Tibial artery (tissue), 4 donors: ENCODE measurements around the gene NDUFAF8.

Source experiments
- DNase-seq, 2 donors: peaks; one replicate each; pipeline ENCODE4 v3.0.0-alpha.2; 2019
- H3K27ac ChIP-seq, 2 donors: fragments of 200-600 bp; sonication (generic) in 1 of 2; 1 replicate in 1 of 2; 2 replicates in 1 of 2; pipeline ENCODE4 v1.5.1; 2018 to 2019; ENCODE audit warnings: mild to moderate bottlenecking in 1 of 2
- H3K27me3 ChIP-seq, 2 donors: fragments of 200-600 bp; sonication (generic) in 1 of 2; one replicate each; pipeline versions ENCODE4 v1.5.1 to v1.6.0; 2016 to 2019
- H3K36me3 ChIP-seq, 3 donors: fragments of 200-600 bp; sonication (generic) in 2 of 3; one replicate each; pipeline ENCODE4 v1.5.1; 2016 to 2019; ENCODE audit warnings: mild to moderate bottlenecking in 2 of 3
- H3K4me1 ChIP-seq, 4 donors: fragments of 200-600 bp; sonication (generic) in 2 of 4; 1 replicate in 3 of 4; 2 replicates in 1 of 4; pipeline ENCODE4 v1.5.1; 2016 to 2019
- H3K4me3 ChIP-seq, 2 donors: fragments of 200-600 bp; sonication (generic) in 1 of 2; 1 replicate in 1 of 2; 2 replicates in 1 of 2; pipeline ENCODE4 v1.5.1; 2018 to 2019; ENCODE audit warnings: mild to moderate bottlenecking in 2 of 2
- H3K9me3 ChIP-seq, 3 donors: fragments of 200-600 bp; sonication (generic) in 1 of 3; one replicate each; pipeline ENCODE4 v1.5.1; 2016 to 2019
- intact Hi-C: fragments of 100-400 bp; cut with DNase I; formaldehyde crosslinking; loops from one replicate; pipeline ENCODE4 v1.15.0; 2023; ENCODE audit warnings: low total_unique reads
- TF ChIP-seq, protein P1 (sequence below), 2 experiments: fragments of 200-600 bp in 1 of 2; fragments of 450-650 bp in 1 of 2; IDR thresholded peaks; one replicate each; pipeline ENCODE4 v1.5.1; 2017 to 2019; ENCODE audit warnings: antibody characterized with exemption in 2 of 2, mild to moderate bottlenecking in 1 of 2, moderate library complexity in 1 of 2

NDUFAF8 gene

DNA sequence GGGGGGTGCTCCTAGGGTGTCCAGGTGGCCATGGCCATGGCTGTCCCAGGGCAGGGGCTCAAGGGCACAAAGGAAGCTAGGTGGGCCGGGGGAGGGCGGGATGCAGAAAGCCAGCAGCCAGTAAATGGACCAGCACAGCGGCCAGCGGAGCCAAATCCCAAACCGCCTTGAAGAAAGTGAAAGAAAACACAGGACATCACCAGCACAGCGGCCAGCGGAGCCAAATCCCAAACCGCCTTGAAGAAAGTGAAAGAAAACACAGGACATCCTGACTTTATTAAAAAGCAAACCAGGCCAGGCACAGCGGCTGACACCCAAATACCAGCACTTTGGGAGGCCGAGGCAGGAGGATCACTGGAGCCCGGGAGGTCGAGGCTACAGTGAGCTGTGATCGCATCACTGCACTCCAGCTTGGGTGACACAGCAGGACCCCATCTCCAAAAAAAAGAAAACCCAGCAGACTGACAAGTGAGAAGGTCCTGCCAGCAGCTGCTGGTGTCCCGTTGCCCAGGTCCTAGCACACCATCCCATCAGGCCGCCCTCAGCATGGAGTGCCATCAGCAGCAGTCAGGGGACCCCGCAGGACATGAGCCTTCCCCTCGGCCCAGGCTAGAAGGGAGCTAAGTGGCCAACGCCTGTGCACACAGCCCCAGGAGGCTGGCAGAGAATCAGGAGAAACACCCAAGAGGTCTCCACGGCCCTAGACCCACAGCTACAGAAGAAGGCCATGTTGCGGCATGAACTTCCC, 39.0 kb downstream of the NDUFAF8 start:
- no peak for DNase-seq
- intact Hi-C loops = no loop called here
- no peaks in the 10 kb centered on the region for H3K4me1 ChIP-seq
- H3K27me3 ChIP-seq = no peaks in the 10 kb centered on the region
- TF ChIP-seq, protein P1, sequence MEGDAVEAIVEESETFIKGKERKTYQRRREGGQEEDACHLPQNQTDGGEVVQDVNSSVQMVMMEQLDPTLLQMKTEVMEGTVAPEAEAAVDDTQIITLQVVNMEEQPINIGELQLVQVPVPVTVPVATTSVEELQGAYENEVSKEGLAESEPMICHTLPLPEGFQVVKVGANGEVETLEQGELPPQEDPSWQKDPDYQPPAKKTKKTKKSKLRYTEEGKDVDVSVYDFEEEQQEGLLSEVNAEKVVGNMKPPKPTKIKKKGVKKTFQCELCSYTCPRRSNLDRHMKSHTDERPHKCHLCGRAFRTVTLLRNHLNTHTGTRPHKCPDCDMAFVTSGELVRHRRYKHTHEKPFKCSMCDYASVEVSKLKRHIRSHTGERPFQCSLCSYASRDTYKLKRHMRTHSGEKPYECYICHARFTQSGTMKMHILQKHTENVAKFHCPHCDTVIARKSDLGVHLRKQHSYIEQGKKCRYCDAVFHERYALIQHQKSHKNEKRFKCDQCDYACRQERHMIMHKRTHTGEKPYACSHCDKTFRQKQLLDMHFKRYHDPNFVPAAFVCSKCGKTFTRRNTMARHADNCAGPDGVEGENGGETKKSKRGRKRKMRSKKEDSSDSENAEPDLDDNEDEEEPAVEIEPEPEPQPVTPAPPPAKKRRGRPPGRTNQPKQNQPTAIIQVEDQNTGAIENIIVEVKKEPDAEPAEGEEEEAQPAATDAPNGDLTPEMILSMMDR (IDR thresholded peaks at IDR 0.05) = no peak
- peaks cover 35 to 98% (median 79%) of the 10 kb centered on the region in 3 donors for H3K36me3 ChIP-seq
- no peak overlapping the region for H3K4me3 ChIP-seq
- H3K27ac ChIP-seq = no peak overlapping the region
- no peaks in the 10 kb centered on the region for H3K9me3 ChIP-seq

DNA sequence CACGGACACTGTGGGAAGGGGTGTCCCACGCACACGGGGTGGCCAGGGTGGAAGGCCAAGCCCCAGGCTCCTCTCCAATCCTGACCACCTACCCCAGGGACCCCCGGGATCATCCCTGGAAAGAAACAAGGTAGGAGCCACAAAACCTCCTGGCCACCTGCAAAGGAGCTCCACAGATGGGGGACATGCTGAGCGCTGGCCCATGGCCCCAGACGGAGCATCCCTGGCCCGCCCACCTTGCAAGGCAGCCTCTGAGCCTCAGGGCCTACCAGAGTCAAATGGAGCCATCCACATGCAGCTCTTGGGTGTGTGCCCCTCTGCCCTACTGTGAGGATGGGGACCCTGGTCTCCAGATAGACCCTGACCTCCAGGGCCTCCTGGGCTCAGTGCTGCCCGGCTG, 39.7 kb downstream of the NDUFAF8 start:
- TF ChIP-seq, protein P1 (IDR thresholded peaks at IDR 0.05) = no peak
- H3K36me3 ChIP-seq = peaks cover 33 to 97% (median 79%) of the 10 kb centered on the region in 3 donors
- no peaks in the 10 kb centered on the region for H3K4me1 ChIP-seq
- intact Hi-C loops = no loop called here
- H3K4me3 ChIP-seq = no peak overlapping the region
- H3K27ac ChIP-seq = no peak overlapping the region
- H3K27me3 ChIP-seq = no peaks in the 10 kb centered on the region
- no peaks in the 10 kb centered on the region for H3K9me3 ChIP-seq
- no peak for DNase-seq

DNA sequence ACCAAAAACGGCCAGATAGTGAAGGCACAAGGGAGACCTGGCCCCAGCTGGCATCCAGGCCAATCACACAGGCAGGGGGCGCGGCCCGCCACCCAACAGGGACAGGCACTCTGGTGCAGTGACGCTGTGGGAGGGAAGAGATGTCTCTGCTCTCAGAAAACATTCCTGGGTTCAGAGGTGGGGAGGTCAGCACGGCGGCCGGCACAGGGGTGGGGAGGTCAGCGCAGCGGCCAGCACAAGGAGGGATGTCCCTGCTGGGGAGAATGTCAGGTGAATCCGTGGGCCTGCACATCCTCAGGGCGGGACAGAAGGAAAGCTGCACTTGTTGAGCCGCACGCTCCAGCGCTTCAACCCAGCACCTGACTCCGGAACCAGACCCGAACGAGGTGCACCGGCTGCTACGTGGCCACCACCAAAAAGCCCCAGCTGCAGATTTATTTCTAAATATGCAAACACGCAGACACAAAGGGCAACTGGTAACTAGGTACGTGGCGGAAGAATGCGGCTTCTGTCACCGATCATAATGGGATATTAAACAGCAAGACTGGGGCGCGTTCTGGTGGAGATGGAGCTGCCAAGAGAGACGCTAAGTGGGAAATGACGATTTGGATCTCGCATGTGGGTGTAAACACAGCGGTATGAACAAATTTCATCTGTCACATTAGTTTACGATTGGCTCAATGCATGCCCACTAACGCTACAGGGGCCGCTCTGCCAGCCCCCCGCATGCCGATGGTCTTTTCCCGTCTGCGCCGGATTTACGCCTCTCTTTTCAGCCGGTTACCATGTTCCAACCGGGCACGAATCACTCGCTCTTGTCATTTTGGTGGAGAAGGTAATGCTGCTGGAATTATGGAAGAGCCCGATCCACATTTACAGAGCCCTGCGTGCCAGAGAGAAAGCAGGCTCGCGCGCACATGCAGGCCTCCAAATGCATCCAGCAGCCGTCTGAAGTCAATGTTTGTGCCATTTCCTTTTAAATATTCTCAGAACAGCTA, 40.5 kb downstream of the NDUFAF8 start:
- no peak overlapping the region for H3K4me3 ChIP-seq
- H3K27ac ChIP-seq = no peak overlapping the region
- H3K36me3 ChIP-seq = peaks cover 27 to 92% (median 74%) of the 10 kb centered on the region in 3 donors
- DNase-seq = no peak
- intact Hi-C loops = no loop called here
- no peaks in the 10 kb centered on the region for H3K27me3 ChIP-seq
- no peaks in the 10 kb centered on the region for H3K9me3 ChIP-seq
- TF ChIP-seq, protein P1 (IDR thresholded peaks at IDR 0.05) = no peak
- peaks cover 0 to 2% (median 0%) of the 10 kb centered on the region in 4 donors for H3K4me1 ChIP-seq

DNA sequence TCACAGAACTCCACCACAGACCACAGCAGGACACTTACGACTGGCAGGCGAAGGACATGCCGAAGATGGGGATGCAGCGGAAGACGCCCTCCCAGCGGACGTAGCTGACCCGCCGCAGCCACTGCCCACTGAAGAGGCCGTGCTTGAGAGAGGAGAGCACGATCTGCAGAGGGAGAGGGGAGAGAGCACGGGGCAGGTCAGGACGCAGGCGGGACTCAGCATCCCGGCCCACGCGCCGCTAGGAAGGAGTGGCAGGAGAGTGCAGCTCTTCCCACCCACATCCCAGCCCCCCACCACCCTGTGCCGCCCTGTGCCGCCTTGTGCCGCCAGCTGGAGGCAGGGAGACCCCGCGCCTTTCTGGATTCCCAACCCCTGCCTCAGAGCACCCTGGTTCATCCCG, 41.5 kb downstream of the NDUFAF8 start:
- no peaks in the 10 kb centered on the region for H3K27me3 ChIP-seq
- no peak overlapping the region for H3K4me3 ChIP-seq
- peaks cover 21 to 82% (median 67%) of the 10 kb centered on the region in 3 donors for H3K36me3 ChIP-seq
- no peak for DNase-seq
- no peak overlapping the region for H3K27ac ChIP-seq
- H3K4me1 ChIP-seq = peaks cover 0 to 12% (median 2%) of the 10 kb centered on the region in 4 donors
- intact Hi-C loops = no loop called here
- TF ChIP-seq, protein P1 (IDR thresholded peaks at IDR 0.05) = no peak
- H3K9me3 ChIP-seq = no peaks in the 10 kb centered on the region

DNA sequence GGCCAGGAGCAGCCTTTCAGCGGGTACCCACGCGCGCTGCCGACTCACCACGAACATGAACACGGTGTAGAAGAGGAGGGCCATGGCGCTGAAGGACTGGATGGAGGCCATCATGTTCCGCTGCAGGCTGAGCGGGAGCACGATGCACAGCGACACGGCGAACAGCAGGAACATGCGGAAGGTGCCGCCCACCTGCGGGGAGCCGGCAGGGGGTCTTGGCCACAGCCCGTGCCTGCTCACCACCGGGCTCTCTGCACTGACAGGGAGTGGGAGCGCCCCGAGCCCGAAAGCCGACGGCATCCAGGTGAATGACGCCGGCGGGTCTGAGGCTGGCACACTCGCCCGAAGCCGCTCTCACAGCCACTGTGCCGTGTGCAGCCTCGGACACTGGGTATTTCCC, 43.0 kb downstream of the NDUFAF8 start:
- H3K36me3 ChIP-seq = peaks cover 9 to 73% (median 54%) of the 10 kb centered on the region in 3 donors
- no peak for DNase-seq
- intact Hi-C loops = no loop called here
- TF ChIP-seq, protein P1 (IDR thresholded peaks at IDR 0.05) = no peak
- H3K27me3 ChIP-seq = no peaks in the 10 kb centered on the region
- H3K4me3 ChIP-seq = no peak overlapping the region
- H3K4me1 ChIP-seq = peaks cover 0 to 22% (median 11%) of the 10 kb centered on the region in 4 donors
- no peaks in the 10 kb centered on the region for H3K9me3 ChIP-seq
- no peak overlapping the region for H3K27ac ChIP-seq
